ENCODE results near the gene RBMS1. TPM values are rescaled to one million over a fixed set of nuclear protein-coding genes. Genes with fewer than 3 reads are reported as not detected.

The RBMS1 gene
- total and polyA plus RNA-seq, 2 of the 4 experiments (the other 2 are of a cell fraction): 43.5 to 64.9 TPM

GRCh38 chr2:160458718-160459453 lies 34.7 kb downstream of the RBMS1 start (continued):
- no peak for TF ChIP-seq POLR2A (IDR thresholded peaks at IDR 0.05; ENCODE audit: low read depth, low read length)
- TF ChIP-seq CEBPB (IDR thresholded peaks at IDR 0.05; ENCODE audit: low read depth, low read length): no peak

- Histone ChIP-seq H2AK5ac (ENCODE audit: low read depth, low read length) (0 out of 2 replicates have a peak overlapping the region, but pooled peaks have one; percentile 60), H3K4ac (ENCODE audit: low read depth, low read length) (peak overlapping the region; percentile 7; the same call in 1 of the 2 replicates), H3K9me1 (ENCODE audit: insufficient read depth, low read length) (peaks cover 14% of the 10 kb centered on the region), H2AK9ac (replicated peaks; ENCODE audit: low read depth, low read length, poor library complexity) (no peak overlapping the region), H4K8ac (ENCODE audit: low read depth in 2 of 2, low read length in 2 of 2) (peak overlapping the region in 1 of 2 experiments; percentile 53; a peak in 1 of 4 replicates), H2BK120ac (ENCODE audit: low read depth, low read length) (no peak overlapping the region), H4K20me1 (ENCODE audit: insufficient read depth, low read length) (peaks cover 26% of the 10 kb centered on the region; the same call in 1 of the 2 replicates), H3K14ac (replicated peaks; ENCODE audit: low read depth, low read length) (0 out of 2 replicates have a peak overlapping the region, but pooled peaks have one; percentile 33), H3K18ac (ENCODE audit: low read depth, low read length) (peak overlapping the region; percentile 65), H3K4me2 (ENCODE audit: low read depth, low read length) (no peak overlapping the region), H2AFZ (replicated peaks; ENCODE audit: low read length, poor library complexity) (no peak overlapping the region), H3K27ac (ENCODE audit: insufficient read depth, low read length) (peak overlapping the region; percentile 95; the same call in 1 of the 2 replicates), H2BK15ac (ENCODE audit: low read depth, low read length) (peak overlapping the region; percentile 4; the same call in 1 of the 3 replicates), H3K56ac (ENCODE audit: extremely low read depth, insufficient read depth, low read length) (no peak overlapping the region), H3K23ac (ENCODE audit: low read depth, low read length) (no peak overlapping the region), H3K36me3 (ENCODE audit: control insufficient read depth, insufficient read depth, low read length) (0 out of 2 replicates have a peak, but pooled peaks cover 2% of the 10 kb centered on the region), H3K9ac (ENCODE audit: low read depth, low read length) (no peak overlapping the region), H3K4me1 (ENCODE audit: control insufficient read depth, insufficient read depth, low read length) (peaks cover 24% of the 10 kb centered on the region), H2BK5ac (ENCODE audit: low read depth, low read length, poor library complexity, severe bottlenecking) (peak overlapping the region; percentile 95), H3K4me3 (ENCODE audit: insufficient read depth, low read depth, low read length) (no peak overlapping the region), H4K5ac (ENCODE audit: low read depth, low read length) (peak overlapping the region; percentile 70), H2BK20ac (ENCODE audit: low read depth, low read length) (no peak overlapping the region), H4K91ac (ENCODE audit: insufficient read depth, low read depth, low read length) (0 out of 2 replicates have a peak overlapping the region, but pooled peaks have one; percentile 64), H3K79me1 (ENCODE audit: low read depth in 1 of 2, low read length in 2 of 2) (peaks cover 44 to 82% of the 10 kb centered on the region in 2 experiments), H3K9me3 (ENCODE audit: control insufficient read depth, insufficient read depth, low read length) (no peaks in the 10 kb centered on the region), H3K27me3 (ENCODE audit: control insufficient read depth, insufficient read depth, low read length) (no peaks in the 10 kb centered on the region)
- no TSS peak for BruUV-seq (replicated peaks)
- POLR2A ChIA-PET (ENCODE audit: unreplicated experiment): no interaction called here
- 100% methylated on average over 3 of the region's 5 CpGs; no CpG with 5 or more reads in 1 of the 2 experiments for WGBS, 2 experiments (ENCODE audit: extremely low coverage in 2 of 2, insufficient read length in 1 of 2)
- in situ Hi-C loops (cut with MboI; ENCODE audit: low sequenced_read_pairs): no loop called here
- CTCF ChIA-PET: no interaction called here
- dilution Hi-C loops (cut with HindIII; ENCODE audit: low sequenced_read_pairs, unreplicated experiment): no loop called here
- intact Hi-C loops (cut with micrococcal nuclease): no loop called here
- DNase-seq (no peak), ATAC-seq (ENCODE audit: low read depth) (no peak)
- no peak for TF ChIP-seq SMC3 (IDR thresholded peaks at IDR 0.05; ENCODE audit: low read depth, low read length)
- no peak for TF ChIP-seq USF2 (IDR thresholded peaks at IDR 0.05; ENCODE audit: low read depth, low read length)
- no peak for TF ChIP-seq RAD21 (IDR thresholded peaks at IDR 0.05; ENCODE audit: low read length)
- TF ChIP-seq MAZ (IDR thresholded peaks at IDR 0.05; ENCODE audit: borderline replicate concordance, low read depth, low read length): no peak
- TF ChIP-seq CHD1 (IDR thresholded peaks at IDR 0.05; ENCODE audit: low read depth, low read length): no peak
- no peak for TF ChIP-seq ELK1 (IDR thresholded peaks at IDR 0.05; ENCODE audit: borderline replicate concordance, low read depth, low read length)
- TF ChIP-seq POLR2A (IDR thresholded peaks at IDR 0.05; ENCODE audit: low read depth, low read length): no peak
- no peak for TF ChIP-seq RCOR1 (IDR thresholded peaks at IDR 0.05; ENCODE audit: insufficient replicate concordance, low read length)
- TF ChIP-seq CTCF (conservative IDR thresholded peaks at IDR 0.05; ENCODE audit: low read depth, low read length): no peak
- no peak for TF ChIP-seq FOS (IDR thresholded peaks at IDR 0.05; ENCODE audit: low read depth, low read length)
- TF ChIP-seq MXI1 (IDR thresholded peaks at IDR 0.05; ENCODE audit: borderline replicate concordance, low read depth, low read length): no peak
These were observed 36.0 kb downstream of the RBMS1 start for GRCh38 chr2:160457588-160457987.

Measured in IMR-90 (cell line).